ENCODE measurements around the gene CRMP1.

DNA sequence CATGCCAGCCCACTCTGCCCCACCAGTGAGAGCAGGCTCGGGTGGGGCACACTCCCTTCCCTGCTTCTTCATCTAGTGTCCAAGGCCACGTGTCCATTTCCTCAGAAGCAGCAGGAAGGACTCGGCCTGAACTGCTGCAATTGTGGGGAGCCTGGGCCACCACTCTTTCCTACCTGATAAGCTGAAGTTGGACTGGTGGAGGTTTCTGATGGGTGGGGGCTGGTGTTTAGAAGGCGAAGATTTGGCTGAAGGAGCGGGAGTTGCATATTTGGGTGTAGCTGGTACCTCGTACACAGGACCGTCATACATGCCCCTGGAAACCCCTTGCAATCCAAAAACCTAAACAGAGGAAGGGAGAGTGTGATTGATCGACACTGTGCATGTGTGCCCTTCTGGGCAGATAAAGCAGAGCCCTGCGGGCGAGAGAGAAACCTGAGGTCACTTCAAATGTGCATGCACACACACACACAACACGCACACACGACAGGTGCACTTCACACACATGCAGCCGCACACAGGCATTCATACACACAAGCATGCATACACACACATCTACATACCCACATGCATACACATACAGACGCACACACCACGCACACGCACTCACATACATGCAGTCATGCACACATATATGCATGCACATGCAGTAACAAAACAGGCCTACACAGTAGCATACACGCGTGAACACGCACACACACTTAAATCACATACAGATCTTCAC lies 67.4 kb downstream of the CRMP1 start:
- no peak for TF ChIP-seq EZH2 (IDR thresholded peaks at IDR 0.05; ENCODE audit: low read length, unreplicated experiment)
- TF ChIP-seq, protein P1, sequence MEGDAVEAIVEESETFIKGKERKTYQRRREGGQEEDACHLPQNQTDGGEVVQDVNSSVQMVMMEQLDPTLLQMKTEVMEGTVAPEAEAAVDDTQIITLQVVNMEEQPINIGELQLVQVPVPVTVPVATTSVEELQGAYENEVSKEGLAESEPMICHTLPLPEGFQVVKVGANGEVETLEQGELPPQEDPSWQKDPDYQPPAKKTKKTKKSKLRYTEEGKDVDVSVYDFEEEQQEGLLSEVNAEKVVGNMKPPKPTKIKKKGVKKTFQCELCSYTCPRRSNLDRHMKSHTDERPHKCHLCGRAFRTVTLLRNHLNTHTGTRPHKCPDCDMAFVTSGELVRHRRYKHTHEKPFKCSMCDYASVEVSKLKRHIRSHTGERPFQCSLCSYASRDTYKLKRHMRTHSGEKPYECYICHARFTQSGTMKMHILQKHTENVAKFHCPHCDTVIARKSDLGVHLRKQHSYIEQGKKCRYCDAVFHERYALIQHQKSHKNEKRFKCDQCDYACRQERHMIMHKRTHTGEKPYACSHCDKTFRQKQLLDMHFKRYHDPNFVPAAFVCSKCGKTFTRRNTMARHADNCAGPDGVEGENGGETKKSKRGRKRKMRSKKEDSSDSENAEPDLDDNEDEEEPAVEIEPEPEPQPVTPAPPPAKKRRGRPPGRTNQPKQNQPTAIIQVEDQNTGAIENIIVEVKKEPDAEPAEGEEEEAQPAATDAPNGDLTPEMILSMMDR (conservative IDR thresholded peaks at IDR 0.05; ENCODE audit: low read depth, low read length), result no peak

All from PC-3 (cell line).